Transverse colon (tissue), 4 donors: ENCODE measurements around the gene HBG2.
"Not testable (repeated sequence)": the region's sequence is repeated elsewhere in the genome, so short reads cannot be mapped to it uniquely, and the experiment has no call there.

Experiments used
- EP300 ChIP-seq: sonication (generic); formaldehyde crosslinking; IDR thresholded peaks from one replicate; pipeline ENCODE4 v1.6.1; 2017; ENCODE audit warnings: antibody characterized with exemption, low read depth
- POLR2A ChIP-seq: fragments of 450-650 bp; IDR thresholded peaks from one replicate; pipeline ENCODE4 v1.6.1; 2016; ENCODE audit warnings: antibody characterized with exemption, mild to moderate bottlenecking, moderate library complexity
- POLR2AphosphoS5 ChIP-seq, 3 donors: sonication (generic); formaldehyde crosslinking; IDR thresholded peaks; one replicate each; pipeline ENCODE4 v1.6.1; 2016; ENCODE audit warnings: antibody characterized with exemption in 3 of 3
- TF ChIP-seq, protein P1 (sequence below), 5 experiments: fragments of 200-600 bp in 3 of 5; fragments of 450-650 bp in 2 of 5; sonication (generic) in 3 of 5; IDR thresholded peaks; 1 replicate in 2 of 5; 2 replicates in 3 of 5; pipeline ENCODE4 v1.5.1; 2016 to 2017; ENCODE audit warnings: antibody characterized with exemption in 5 of 5, inconsistent platforms in 3 of 5, mild to moderate bottlenecking in 2 of 5, moderate library complexity in 1 of 5

DNA sequence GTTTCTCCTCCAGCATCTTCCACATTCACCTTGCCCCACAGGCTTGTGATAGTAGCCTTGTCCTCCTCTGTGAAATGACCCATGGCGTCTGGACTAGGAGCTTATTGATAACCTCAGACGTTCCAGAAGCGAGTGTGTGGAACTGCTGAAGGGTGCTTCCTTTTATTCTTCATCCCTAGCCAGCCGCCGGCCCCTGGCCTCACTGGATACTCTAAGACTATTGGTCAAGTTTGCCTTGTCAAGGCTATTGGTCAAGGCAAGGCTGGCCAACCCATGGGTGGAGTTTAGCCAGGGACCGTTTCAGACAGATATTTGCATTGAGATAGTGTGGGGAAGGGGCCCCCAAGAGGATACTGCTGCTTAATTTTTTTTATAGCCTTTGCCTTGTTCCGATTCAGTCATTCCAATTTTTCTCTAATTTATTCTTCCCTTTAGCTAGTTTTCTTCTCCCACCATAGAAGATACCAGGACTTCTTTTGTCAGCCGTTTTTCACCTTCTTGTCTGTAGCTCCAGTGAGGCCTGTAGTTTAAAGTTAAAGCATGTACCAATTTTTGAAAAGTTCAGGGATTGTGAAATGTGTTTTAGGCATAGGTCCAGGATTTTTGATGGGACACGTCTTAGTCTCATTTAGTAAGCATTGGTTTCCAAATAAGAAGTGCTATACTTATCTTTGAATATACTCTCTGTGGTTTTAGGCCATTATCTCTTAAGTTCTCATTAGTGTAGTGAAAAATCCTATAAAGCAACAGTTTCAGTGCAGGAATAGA lies at the start of gene HBG2:
- not testable (repeated sequence) for TF ChIP-seq EP300; POLR2A; POLR2AphosphoS5 (IDR thresholded peaks at IDR 0.05)
- TF ChIP-seq, protein P1, sequence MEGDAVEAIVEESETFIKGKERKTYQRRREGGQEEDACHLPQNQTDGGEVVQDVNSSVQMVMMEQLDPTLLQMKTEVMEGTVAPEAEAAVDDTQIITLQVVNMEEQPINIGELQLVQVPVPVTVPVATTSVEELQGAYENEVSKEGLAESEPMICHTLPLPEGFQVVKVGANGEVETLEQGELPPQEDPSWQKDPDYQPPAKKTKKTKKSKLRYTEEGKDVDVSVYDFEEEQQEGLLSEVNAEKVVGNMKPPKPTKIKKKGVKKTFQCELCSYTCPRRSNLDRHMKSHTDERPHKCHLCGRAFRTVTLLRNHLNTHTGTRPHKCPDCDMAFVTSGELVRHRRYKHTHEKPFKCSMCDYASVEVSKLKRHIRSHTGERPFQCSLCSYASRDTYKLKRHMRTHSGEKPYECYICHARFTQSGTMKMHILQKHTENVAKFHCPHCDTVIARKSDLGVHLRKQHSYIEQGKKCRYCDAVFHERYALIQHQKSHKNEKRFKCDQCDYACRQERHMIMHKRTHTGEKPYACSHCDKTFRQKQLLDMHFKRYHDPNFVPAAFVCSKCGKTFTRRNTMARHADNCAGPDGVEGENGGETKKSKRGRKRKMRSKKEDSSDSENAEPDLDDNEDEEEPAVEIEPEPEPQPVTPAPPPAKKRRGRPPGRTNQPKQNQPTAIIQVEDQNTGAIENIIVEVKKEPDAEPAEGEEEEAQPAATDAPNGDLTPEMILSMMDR (IDR thresholded peaks at IDR 0.05), result not testable (repeated sequence)
